Fibroblast of skin of abdomen (primary cell): ENCODE data around the gene ZFYVE21. TPM values are rescaled to one million over a fixed set of nuclear protein-coding genes. Genes with fewer than 3 reads are reported as not detected.
"Not testable (repeated sequence)": the region's sequence is repeated elsewhere in the genome, so short reads cannot be mapped to it uniquely, and the experiment has no call there.

Experiments
- DNase-seq: peaks from one replicate; pipeline ENCODE4 v3.0.0-alpha.2; 2013
- polyA plus RNA-seq, 2 experiments: library from polyadenylated mRNA; unstranded; fragments of 120-200 nt; gene quantifications; one replicate each; pipeline ENCODE4 v1.2.1, GENCODE V29; 2013; ENCODE audit not compliant: insufficient read length in 2 of 2

ZFYVE21 gene
- 48.6 TPM for polyA plus RNA-seq (2013, experiment 1 of 2; ENCODE audit: insufficient read length)
- 55.9 TPM for polyA plus RNA-seq (2013, experiment 2 of 2; ENCODE audit: insufficient read length)

GRCh38 chr14:103715052-103716000 lies at the start of gene ZFYVE21, which contains the start of gene XRCC3:
Gene ZFYVE21, plus strand, starts transcription at chr14:103715810. Its CDS starts 32 bp downstream, at chr14:103715842.
Gene XRCC3, minus strand, starts transcription at chr14:103715451. Its CDS starts 4,364 bp downstream, at chr14:103711087.
- DNase-seq, result peak; percentile 99

- DNase-seq, result no peak
Observed at GRCh38 chr14:103667671-103668070, 47.9 kb upstream of the ZFYVE21 start.

GRCh38 chr14:103668117-103668516 lies 47.5 kb upstream of the ZFYVE21 start:
- DNase-seq, result no peak

GRCh38 chr14:103669370-103669769 lies 46.2 kb upstream of the ZFYVE21 start:
- DNase-seq, result no peak

- DNase-seq, result no peak
Observed at GRCh38 chr14:103671911-103672310, 43.7 kb upstream of the ZFYVE21 start.

GRCh38 chr14:103675957-103676356 lies 39.7 kb upstream of the ZFYVE21 start:
- no peak for DNase-seq

- no peak for DNase-seq
Observed at GRCh38 chr14:103676881-103677675, 38.5 kb upstream of the ZFYVE21 start.

- DNase-seq, result peak; percentile 16
Observed at GRCh38 chr14:103679351-103679750, 36.3 kb upstream of the ZFYVE21 start.

- DNase-seq, result no peak
Observed at GRCh38 chr14:103680491-103681231, 34.9 kb upstream of the ZFYVE21 start.

- DNase-seq, result no peak
Observed at GRCh38 chr14:103683139-103683538, 32.5 kb upstream of the ZFYVE21 start.

GRCh38 chr14:103684471-103684870 lies 31.1 kb upstream of the ZFYVE21 start:
- no peak for DNase-seq

GRCh38 chr14:103684871-103685270 lies 30.7 kb upstream of the ZFYVE21 start:
- no peak for DNase-seq

- DNase-seq, result no peak
Observed at GRCh38 chr14:103685276-103686211, 30.1 kb upstream of the ZFYVE21 start.

- DNase-seq, result no peak
Observed at GRCh38 chr14:103686831-103687485, 28.7 kb upstream of the ZFYVE21 start.

- DNase-seq, result no peak
Observed at GRCh38 chr14:103687712-103688111, 27.9 kb upstream of the ZFYVE21 start.

GRCh38 chr14:103688441-103688840 lies 27.2 kb upstream of the ZFYVE21 start:
- no peak for DNase-seq

GRCh38 chr14:103688906-103689902 lies 26.4 kb upstream of the ZFYVE21 start:
- DNase-seq, result no peak

GRCh38 chr14:103690332-103690731 lies 25.3 kb upstream of the ZFYVE21 start:
- no peak for DNase-seq

- DNase-seq, result not testable (repeated sequence)
Observed at GRCh38 chr14:103691655-103692054, 24.0 kb upstream of the ZFYVE21 start.
